GM21737 (cell line): ENCODE results near the gene PABPN1L.

ENCODE experiments used
- ATAC-seq: cut with Tn5 transposase; IDR thresholded peaks from one replicate; pipeline ENCODE4 v1.9.1; 2021; ENCODE audit warnings: mild to moderate bottlenecking, moderate library complexity; ENCODE audit not compliant: unreplicated experiment

The PABPN1L gene, protein sequence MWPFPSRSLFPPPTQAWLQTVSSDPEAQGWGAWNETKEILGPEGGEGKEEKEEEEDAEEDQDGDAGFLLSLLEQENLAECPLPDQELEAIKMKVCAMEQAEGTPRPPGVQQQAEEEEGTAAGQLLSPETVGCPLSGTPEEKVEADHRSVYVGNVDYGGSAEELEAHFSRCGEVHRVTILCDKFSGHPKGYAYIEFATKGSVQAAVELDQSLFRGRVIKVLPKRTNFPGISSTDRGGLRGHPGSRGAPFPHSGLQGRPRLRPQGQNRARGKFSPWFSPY

DNA sequence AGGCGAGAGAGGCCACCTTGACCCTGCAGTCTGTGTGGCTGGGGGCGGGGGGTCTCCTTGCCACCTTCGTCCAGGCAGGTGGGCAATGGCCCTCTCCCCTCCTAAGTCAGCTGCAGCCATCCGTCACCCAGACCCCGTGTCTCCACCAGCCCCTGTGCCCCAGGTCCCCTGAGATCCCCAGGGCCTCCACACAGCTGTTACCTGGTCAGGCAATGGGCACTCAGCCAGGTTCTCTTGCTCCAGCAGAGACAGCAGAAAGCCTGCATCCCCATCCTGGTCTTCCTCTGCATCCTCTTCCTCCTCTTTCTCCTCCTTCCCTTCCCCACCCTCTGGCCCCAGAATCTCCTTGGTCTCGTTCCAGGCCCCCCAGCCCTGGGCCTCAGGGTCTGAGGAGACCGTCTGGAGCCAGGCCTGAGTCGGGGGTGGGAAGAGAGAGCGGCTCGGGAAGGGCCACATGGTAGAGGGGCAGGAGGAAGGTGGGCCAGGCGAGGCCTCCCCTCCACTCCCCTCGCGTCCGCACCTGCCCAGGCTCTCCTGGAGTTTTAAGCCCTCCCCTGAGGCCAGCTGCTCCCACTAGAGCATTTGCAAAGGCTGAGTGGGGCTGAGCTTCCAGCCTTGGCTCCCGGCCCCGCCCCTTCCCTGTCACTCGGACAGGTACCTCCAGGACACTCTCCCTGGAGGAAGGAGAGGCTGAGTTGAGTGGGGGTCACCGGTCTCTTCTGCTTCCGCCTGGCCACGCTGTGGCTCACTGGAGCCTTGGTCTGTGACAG, at the start of gene PABPN1L:
Gene PABPN1L (minus strand): TSS at position 510 of the 770 bp plus-strand sequence. CDS start 54 bp downstream, at position 456.
- ATAC-seq: no peak

DNA sequence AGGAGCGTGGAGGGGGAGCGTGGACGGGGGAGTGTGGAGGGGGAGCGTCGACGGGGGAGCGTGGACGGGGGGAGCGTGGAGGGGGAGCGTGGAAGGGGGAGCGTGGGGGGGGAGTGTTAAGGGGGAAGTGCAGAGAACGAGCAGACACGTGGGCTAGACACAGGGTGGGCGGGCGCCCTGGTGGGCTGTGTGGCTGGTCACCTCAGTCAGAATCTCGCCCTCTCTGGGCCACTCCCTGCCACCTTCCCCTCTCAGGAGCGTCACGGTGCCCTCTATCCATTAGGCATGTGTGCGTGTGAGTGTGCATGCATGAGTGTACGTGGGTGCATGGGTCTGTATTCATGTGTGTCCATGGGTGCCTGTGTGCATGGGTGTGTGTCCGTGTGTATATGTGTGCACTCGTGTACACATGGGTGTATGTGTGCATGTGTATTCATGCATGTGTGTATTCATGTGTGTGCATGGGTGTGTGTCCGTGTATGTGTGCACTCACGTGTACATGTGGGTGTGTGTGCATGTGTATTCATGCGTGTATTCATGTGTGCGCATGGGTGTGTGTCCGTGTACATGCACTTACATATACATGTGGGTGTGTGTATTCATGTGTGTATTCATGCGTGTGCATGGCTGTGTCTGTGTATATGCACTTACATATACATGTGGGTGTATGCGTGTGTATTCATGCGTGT, 49.3 kb upstream of the PABPN1L start:
- ATAC-seq: no peak

DNA sequence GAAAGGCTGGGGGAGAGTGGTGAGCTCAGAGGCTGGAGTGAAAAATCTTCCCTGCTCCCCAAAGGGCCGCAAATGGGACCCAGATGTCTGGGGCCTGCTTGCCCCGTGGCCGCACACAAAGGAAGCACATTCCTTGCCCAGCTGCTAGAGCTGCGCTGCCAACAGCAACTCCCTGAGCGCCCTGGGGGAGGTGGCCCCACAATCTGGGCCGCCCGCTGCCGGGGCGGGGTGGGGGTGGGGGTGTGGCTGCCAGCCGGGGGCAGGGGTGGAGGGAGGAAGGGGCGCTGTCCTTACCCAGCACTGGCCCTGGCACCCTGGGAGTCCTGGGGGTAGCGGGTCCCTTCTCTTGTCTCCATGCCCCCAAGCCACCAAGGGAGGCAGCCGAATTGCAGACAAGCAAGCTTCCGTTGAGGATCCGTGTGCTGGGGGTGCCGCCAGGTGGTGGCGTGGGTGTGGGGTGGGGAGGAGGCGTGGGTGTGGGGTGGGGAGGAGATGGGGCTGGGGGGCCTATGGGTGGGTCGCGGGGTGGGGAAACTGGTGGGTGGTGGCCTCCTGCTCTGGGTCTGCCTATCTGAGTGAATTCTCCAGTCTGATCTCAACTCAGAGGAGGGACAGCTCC, 48.4 kb upstream of the PABPN1L start:
- no peak for ATAC-seq

DNA sequence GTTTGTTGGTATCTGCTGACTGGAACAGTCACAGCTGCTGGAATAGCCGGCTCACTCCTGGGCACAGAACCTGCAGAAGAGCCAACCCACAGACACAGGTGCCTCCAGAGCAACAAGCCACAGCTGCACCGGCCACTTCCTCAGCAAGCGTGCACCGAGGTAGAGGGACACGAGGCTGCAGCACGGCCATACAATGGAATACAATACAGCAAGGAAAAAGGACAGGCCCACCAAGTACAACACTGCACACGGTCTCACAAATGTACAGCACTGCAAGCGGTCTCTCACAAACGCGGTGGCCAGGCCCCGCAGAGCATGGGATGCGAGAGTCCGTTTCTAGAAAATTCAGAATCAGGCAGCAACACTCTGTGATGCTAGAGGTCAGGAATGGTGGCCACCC, 47.4 kb upstream of the PABPN1L start:
- no peak for ATAC-seq

DNA sequence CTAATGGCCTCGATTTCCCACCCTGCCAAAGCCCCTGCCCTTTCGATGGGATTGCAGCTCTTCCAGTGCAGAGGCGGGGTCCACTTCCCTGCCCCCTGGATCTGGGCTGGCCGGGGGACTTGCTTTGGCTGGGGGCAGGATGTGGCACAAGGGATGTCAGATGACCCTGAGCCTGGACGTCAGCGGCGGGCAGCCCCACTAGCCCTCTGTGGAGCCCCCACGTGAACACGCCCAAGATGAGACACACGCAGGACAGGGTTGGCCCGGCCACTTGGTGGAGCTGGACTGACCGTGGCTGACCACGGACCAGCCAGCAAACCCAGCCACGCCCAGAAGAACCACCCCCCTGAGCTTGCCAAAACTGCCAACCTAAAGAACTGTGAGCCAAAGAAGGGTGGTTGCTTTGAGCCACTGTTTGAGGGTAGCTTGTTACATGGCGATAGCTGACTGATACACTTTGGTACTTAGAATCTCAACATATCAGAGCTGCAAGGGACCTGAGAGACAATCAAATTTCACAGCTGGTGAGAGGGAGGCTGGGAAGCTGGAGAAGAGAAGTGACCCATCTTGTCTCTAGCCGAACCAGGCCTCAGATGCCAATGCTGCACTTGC, 46.6 kb upstream of the PABPN1L start:
- no peak for ATAC-seq

DNA sequence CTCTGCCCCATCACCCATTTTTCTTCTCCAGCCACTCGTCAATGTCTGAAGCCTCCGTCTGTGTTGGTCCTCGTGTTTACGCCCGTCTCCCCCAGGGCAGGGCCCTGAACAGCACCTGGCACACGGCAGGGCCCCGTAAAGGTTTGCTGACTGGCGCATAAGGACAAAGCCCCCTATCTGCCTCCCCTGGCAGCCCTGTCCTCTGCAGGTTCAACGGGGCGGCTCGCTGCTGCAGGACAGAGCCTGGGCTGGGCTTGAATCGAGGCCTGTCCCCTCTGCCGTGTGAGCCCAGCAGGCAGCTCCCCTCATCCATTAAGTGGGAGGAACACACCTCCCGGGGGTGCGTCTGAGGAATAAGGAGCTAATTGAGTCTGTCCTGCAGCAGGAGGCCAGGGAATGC, 46.1 kb upstream of the PABPN1L start:
- ATAC-seq: no peak

DNA sequence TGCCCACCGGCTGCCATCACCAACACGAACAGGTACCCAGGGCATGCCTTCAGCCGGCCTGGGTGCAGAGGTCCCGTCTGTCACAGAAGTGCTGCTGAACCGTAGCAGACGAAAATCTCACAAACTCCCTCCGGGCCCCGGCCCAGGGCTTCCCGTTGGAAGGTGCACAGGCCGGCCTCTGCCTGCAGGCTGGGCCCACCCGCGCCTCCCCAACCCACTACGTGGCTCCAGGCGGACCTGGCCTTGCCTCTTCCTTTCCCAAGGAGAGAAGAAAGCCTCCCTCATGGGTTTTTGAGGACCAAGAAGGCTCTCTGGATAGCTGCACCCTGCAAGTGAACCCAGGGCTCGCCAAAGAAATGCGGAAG, 45.5 kb upstream of the PABPN1L start:
- no peak for ATAC-seq

DNA sequence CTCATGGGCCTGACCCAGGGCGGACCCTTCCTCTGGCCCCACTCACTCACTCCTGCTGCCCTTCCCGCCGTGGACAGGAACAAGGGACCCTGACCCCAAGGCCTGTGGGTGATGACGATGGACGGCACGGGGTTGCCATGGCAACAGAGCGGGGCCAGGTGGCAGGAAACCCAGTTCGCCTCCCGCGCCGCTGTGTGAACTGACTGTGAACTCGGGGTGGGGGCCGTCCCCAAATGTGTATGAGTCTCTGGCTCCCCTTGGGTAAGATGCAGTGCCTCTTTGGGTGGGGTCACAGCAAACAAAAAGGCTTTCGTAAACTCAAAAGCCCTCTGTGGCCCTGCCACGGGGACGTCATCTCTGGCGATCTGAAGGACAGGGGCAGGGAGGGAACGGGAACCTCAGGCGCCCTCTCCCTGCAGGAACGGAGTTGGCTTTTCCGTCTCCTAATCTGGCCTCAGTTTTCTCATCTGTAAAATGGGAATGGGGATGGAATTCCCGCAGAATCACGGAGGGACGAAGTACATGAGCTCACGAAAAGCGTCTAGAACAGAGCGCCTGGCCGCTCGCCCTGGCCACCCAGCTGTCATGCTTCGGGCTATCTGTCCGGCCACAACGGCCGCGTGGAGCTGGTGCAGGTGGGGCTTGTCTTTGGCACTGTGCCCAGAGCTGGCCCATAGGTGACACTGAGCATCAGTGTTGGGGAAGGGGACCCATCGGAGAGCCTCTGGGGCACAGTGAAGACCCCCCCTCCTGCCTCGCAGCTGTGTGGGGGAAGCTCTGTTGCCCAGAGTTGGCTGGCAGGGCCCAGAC, 44.9 kb upstream of the PABPN1L start:
- no peak for ATAC-seq

DNA sequence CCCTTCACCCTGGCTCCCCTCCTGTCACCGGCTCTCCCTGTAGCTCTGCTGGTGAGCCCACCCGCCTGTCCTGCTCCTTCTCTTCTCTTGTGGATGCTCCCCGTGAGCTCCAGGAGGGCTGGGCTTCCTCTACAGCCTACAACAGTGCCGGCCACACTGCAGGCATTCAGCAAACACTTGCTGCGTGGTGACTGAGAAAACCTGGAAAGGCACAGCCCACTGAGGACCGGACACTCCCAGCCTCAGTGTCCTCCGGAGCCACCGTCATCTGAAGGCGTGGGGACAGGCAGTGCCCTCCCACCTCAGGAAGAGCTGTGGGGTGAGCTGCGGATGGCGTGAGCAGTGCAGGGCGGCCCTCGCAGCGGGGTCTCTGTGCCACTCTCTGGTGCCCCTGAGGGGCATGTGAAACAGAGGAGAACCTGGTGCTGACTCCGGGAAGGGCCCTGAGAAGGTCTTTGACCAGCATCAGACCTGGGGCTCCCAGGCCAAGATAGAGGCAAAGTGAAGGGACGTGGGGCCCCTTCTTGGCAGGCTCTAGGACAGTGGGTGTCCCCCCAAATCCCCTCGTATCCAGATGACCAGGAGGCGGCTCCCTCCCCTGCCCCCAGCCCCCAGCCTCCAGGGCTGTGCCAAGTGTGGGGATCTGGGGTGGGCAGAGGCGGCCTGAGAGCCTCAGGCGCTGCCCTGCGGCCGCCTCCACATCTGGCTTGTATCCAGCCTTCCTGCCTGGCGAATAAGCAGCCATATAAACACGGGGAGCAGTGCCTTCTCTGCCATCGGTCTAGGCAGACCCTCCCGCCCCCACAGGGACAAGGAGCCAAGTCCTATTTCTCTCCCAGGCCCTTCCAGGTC, 44.0 kb upstream of the PABPN1L start:
- no peak for ATAC-seq

DNA sequence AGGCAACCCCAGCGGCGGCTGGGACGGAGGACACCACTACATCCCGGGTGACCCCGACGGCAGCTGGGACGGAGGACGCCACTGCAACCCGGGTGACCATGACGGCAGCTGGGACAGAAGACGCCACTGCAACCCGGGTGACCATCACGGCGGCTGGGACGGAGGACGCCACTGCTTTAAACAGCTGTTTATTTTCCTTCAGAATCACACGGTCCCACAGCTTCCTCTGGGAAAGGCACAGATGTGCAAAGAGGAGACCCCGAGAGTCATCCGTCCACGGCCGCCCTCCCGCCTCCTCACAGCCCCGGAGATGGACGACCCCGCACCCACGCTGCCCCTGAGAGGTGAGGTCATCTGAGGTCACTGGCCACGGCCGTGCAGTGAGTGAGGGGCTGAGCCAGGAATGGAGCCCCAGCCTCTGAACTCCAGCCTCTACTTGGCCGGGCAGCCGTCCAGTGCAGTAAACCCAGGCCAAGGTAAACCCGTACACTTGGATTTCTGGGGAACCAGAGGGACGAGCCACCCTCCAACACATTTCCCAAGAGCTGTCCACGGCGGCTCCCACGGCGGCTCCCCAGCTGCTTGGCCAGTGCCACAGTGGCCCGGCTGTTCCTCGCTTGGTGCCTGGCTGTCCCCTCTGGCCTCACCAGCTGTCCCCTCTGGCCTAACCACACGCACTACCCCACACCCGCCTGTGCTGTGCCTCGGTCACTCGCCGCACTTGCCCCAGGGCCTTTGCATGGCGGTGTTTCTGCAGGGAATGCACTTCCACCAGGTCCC, 43.2 kb upstream of the PABPN1L start:
- ATAC-seq: no peak

DNA sequence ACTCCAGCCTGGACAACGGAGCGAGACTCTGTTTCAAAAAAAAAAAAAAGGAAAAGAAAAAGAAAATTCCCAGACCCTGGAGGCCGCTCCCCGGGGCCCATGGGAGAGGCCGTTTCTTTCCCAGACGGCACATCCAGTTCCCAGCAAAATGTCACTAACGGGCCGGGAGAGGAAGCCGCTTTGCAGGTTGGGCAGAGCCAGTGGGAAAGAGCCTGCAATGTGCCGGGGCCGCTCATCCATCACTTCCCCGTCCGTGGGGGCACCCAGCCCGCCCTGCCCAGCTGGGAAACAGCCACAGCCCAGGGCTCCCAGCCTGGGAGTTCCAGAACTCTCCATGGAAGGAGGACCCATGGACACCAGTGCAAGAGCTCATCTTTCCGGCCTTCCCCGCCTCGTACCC, 41.8 kb upstream of the PABPN1L start:
- ATAC-seq: no peak

DNA sequence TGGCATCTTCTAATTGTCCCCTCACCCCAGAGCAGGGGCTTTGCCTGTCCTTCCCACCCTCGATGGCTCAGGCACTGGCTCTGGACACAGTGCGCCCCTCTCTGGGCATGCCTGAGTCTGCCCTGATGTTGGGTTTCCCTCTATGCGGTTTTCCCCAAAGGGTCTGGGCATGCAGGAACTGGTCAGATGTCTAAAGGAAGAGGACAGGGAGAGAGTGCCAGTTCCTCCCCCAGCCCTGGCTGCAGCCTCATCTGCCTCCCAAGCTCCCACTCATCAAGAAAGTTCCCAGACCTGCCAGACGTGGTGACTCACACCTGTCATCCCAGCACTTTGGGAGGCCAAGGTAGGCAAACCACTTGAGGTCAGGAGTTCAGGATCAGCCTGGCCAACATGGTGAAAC, 41.3 kb upstream of the PABPN1L start:
- no peak for ATAC-seq

DNA sequence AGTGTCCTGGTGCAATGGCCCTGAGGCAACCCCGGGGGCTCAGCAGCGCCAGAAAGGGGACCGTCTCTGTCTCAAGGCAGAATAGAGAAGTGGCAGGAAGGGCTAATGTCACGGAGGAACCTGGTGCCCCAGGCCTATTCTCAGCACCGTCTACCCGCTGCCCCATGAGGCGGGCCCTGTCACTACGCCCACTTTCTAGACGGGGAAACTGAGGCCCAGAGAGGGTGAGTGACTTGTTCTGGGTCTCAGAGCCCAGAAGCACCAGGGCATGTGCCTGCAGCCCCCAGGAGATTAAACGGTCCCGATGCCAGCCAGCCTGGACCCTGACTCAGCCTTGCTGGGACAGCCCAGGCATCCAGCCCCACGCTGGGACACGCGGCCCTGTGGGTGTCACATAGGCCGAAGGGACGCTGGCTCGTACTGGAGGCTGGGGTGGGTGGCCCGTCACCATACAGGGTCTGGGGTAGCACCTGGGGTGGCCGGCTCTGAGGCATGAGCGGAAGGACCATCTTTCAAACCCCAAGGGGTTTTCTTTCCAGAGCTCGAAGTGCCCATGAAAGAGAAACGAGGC, 40.2 kb upstream of the PABPN1L start:
- no peak for ATAC-seq

DNA sequence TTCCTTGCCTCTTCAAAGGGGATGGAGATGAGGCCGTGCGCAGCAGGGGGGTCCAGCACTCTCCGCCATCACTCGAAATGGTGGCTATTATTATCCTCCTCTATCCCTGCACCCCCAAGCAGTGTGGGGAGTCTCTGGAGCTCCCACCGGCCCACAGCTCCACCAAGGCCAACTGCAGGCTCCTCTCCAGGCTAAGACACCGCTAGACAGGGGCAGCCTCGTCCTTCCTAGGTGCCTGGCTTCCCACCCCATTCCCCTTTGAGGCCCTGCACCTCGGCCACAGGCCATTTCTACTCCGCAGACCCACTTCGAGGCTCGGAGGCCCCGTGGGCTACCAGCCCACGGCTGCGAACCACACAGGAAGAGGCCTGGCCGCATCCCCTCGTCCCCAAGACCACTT, 39.6 kb upstream of the PABPN1L start:
- no peak for ATAC-seq

DNA sequence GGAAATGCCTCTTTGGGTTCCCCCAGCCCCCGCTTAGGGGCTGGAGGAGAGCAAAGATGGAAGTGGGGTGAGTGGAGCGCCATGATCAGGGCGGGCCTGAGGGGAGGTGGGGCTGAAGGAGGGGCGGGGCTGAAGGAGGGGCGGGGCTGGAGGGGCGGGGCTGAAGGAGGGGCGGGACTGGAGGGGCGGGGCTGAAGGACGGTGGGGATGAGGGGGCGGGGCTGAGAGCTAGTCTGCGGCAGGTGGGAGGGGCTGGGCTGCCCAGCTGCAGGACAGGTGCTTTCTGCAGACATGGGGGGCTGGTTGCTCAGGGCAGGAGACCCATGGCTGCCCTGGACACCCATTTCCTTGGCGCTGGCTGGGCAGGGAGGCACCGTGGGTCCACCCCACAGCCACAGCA, 39.1 kb upstream of the PABPN1L start:
- no peak for ATAC-seq

DNA sequence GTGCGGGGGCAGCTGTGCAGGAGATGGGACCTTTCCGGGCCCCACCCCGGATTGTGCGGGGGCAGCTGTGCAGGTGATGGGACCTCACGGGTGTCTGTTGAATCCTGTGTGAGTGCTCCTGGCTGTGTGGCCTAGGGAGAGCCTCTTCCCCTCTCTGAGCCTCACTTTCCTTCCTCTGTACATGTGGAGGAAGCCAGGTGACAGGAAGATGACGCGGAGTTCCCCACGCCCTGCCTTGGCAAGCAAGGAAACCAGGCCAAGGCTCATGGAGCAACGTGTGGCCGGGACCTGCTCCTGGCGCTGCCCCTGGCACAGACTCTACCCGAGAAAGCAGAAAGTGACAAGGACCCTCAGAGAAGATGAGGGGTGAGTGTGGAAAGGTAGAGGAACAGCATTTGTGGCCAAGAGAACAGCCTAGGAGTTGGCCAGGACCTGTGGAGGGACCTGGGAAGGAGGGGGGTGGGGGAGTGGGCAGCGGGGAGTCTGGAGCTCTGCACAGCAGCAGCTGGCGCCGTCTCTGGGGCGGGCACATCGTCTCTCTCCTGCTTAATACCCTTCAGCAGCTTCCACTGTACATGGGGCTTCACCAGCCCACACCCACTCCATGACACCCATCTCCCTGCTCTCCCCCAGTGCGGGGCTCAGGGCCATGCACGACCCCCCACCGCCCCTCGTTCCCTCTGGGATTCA, 38.4 kb upstream of the PABPN1L start:
- ATAC-seq: no peak

DNA sequence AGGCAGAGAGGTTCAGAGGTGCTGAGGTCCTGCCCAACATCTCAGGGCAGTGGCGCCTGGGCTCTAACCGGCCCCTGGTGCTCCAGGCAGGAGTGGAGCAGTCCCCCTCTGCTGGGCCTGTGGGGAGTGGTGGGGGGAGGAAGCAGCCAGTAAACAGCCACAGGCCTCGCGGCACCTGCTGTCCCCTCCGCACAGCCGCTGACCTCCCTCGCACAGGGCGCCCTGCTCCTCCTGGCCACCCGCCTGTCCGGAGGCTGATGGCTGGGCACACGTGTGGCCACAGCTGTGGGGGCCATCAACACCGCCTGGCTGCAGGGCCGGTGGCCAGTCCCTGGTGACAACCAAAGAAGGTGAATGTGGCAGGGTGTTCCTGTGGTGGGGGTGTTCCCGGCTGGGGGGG, 36.8 kb upstream of the PABPN1L start:
- ATAC-seq: no peak

DNA sequence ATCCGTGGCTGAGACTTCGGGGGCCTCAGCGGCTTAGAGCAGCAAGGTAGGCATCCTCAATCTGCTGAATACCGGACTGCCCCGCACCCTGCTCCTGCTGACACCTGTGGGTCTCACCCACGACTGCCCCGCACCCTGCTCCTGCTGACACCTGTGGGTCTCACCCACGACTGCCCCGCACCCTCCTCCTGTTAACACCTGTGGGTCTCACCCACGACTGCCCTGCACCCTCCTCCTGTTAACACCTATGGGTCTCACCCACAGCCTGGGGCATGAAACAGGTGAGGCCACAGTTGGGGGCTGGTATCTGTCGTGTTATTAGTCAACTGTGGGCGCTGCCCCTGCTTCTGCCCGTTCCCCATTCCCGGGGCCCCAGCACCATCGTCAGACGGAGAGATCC, 36.3 kb upstream of the PABPN1L start:
- no peak for ATAC-seq
